NCI-H2081 (cell line): Measurements from ENCODE around the gene PLPP6.
"Not testable (repeated sequence)": the region's sequence is repeated elsewhere in the genome, so short reads cannot be mapped to it uniquely, and the experiment has no call there.

Source experiments
- DNase-seq, 2 experiments: peaks; one replicate each; lab custom pipeline; 2025; lab: John Stamatoyannopoulos, UW

Gene PLPP6

DNA sequence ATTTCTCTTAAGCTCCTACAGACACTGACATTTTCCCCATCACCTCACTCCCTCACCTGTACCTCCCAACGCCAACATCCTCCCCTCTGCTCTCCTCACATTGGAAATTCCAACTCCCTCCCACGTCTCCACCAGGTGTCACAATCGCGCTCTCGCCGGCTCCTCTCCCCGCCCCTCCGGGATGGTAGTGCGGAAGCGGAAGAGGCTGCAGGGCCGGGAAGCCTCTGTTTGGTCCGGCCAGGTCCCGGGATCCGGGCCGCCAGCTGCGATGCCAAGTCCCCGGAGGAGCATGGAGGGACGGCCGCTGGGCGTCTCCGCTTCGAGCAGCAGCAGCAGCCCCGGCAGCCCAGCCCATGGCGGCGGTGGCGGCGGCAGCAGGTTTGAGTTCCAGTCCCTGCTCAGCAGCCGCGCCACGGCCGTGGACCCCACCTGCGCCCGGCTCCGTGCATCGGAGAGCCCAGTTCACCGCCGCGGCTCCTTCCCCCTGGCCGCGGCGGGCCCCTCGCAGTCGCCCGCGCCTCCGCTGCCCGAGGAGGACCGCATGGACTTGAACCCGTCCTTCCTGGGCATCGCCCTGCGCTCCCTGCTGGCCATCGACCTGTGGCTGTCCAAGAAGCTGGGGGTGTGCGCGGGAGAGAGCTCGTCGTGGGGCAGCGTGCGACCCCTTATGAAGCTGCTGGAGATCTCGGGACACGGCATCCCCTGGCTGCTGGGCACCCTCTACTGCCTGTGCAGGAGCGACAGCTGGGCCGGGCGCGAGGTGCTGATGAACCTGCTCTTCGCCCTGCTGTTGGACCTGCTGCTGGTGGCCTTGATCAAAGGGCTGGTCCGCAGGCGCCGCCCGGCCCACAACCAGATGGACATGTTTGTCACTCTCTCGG, at the start of gene PLPP6:
TSS of gene PLPP6 (plus strand) at position 187 of the 881 bp plus-strand sequence. CDS start at position 269, 82 bp downstream.
- DNase-seq = peak; percentile 97

DNA sequence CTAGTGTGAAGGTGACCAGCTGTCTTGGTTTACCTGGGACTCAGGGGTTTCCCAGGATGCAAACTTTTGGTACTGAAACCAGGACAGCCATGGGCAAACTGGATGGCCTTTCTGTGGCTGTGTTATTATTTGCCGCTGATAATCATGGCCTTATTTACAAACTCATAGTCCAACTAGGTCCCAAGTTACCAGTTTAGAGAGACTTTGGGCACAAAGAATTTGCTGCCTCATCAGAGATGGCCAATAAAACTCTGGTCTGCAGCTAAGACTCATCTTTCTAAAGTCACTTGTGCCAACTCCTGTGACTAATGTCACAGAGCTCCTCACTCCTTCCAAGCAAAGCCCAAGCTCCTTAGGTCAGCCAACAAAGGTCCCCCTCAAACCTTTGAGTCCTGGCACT, 47.5 kb upstream of the PLPP6 start:
- no peak for DNase-seq

DNA sequence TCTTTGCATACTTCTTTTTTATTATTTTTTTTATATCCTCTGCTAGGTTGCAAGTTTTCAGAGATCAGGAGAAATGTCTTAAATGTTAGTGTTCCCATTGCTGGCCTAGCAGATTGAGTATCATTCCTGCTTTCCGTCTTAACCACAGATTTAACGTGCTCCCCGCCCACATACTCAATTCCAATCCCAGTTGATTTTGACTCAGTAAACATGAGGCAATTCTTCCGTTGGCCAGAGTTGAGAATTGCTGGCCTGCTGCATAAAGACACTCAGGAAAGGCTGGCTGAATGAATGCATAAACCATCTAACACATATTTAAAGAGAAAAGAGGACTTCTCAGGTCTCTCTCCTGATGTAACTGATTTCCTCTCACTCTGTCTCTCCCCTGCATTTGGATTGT, 46.8 kb upstream of the PLPP6 start:
- DNase-seq = no peak

DNA sequence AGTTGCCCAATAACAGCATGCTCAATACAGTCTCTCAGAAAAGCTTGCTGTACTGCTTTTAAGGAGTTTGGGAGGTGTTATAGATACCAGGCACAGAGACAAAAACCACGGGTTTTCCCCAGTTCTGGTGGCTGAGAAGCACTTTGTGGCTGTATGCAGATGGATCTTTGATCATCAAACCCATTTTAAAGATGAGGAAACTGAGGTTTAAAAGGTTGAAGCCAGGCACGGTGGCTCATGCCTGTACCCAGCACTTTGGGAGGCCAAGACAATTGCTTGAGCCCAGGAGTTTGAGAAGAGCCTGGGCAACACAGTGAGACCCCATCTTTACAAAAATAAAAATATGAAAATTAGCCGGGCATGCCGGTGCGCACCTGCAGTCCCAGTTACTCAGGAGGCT, 46.3 kb upstream of the PLPP6 start:
- DNase-seq = no peak

DNA sequence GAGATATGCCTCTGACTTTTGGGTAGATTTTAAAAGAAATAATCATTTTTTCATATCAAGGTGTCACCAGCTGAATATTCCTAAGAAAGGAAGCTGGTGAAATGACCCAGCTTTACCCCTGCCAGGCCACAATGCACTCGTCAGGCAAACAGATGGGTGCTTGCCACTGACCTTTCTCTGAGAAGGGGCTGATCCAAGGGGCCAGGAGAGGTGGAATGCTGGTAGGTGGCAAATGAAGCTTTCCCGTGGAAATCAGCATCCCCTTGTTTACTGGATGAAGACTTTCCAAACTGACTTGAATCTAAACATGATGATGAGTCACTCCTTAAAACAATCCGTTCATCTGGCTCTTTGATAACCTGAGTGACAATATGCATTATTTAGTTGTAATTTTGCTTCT, 44.3 kb upstream of the PLPP6 start:
- no peak for DNase-seq

DNA sequence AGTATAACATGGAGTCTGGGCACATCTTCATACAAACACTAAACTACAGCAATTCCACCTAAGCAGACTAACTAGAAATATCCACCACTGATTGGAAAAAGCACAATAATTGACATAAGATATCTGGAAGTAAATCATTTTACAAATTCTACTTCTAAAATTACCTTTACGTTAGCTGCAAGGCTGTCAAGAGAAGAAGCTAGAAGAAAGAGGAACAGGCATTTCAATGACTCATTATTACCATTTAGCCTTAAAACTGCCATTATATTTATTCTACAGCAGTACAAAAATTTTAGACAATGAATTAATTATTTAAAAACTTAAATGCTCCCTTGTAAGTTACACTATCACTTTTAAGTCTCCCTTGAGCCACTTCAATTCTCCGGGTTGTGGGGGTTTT, 43.4 kb upstream of the PLPP6 start:
- DNase-seq = no peak

DNA sequence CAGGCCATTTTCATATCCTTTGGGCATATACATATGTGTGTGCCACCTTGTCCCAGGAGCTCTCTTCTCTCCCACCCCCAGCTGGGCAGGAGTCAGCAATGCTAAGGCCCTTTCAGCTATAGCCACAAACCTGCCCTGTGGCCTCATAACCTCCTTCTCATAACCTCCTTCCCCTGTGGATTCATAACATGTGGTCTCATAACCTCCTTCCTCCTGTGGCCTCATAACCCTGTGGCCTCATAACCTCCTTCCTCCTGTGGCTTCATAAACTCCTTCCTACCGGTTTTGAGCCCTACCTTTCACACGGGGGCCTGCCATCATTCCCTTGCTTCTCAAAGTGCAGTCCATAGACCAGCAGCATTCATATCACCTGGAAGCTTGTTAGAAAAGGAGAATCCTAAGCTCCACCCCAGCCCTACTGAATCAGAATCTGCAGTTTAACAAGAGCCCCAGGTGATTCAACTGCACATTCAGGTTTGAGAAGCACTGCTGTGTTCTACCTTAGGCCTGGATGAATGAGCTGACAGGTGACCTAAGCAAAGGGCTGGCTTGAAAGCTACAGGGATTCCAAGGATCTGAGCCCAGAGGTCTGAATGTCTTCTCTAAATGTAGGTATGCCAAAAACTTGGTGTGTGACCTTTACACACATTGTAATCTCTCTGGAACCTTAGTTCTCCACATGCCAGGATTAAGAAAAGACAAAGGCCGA, 41.9 kb upstream of the PLPP6 start:
- no peak for DNase-seq

DNA sequence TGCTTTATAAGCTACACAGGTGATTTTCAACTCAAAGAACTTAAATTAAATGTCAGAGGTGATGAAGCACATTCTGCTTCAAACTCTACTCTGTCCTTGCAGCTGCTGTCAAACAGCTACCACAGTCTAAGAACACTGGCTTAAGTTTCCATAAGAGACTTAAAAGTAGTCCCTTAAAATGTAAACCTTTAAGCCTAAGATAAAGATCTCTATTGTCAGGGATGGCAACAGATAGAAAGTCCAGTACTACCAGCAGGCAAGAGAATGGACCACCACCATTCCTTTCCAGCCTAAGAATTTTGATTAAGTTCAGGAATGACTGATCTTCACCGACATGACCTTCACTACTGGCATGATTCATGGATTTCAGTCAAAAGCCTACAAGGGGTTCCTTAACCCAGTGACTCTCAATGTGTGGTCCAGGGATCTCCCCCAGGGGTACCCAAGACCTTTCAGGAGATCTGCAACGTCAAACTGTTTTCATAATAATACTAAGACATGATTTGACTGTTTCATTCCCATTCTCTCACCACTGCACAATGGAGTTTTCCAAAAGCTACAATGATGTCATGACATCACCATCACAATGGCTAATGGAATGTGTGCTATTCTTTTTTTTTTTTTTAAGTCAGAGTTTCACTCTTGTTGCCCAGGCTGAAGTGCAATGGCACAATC, 41.1 kb upstream of the PLPP6 start:
- no peak for DNase-seq

DNA sequence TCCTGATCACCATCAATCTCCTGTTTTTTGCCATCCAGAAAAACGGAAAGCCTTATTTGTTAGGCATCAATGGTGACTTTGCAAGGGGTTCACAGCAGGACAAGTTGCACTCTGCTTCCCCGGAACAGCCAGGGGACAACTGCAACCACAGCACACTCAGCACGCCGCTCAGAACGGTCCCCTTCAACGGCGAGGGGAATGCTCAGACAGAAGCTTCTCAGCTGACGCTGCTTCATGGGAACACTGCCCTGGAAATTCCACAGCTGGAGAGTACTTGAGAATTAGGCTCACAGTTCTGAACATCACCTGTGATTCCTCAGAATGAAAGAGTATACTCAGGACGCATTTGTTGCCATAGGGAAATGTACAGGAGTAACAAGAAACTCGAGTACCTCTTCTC, 40.1 kb upstream of the PLPP6 start:
- DNase-seq = no peak

DNA sequence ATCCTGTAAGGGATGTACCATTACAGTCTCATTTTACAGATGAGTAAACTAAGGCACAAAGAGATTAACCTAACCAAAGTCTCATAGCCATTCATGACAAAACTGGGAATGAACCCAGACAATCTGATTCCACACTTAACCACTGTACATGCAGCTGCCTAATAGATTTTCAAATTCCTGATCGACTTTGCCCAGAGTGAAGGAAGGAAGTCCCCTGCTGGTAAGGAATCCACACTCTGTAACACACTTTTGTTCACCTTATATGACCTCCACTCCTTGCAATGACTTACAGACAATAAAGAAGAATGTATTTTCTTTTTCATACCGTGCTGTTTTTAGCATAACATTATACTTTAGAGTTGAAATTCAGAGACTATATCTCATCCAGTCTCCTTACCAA, 31.3 kb upstream of the PLPP6 start:
- no peak for DNase-seq

DNA sequence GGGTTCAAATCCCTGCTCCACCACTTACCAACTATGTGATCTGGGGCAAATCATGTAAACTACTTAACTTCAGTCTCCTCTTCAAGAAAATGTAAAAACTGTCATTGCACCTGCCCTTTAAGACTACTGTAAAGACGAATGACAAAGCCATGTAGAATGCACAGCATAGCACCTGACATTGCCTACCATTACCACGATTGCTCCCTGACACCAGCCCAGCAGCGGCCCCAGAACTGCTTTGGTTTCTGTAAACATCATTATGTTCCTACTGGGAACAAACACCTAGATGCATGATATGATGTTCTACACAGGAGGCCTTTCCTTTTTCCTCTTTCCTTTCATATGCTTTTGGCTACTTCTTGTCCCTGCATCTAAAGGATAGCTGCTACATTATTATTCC, 23.1 kb upstream of the PLPP6 start:
- peak; percentile 3 to 50 for DNase-seq

DNA sequence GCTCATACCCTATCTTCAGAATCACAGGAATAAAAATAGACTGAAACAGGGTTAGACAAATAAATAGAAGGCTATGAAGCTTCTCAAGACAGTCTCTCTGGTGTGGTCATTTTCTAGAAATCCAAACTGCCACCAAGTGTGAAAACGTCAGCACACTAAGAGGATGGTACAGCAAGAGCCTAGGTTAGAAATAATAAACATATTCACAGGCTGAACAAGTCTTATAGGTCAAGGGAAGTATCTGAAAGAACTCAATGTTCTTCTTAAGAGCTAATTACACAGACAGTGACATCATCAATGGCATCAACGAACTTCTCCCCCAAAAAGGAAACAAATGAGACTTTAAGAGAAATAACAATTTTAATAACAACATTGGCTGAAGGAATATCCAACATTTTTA, 22.7 kb upstream of the PLPP6 start:
- DNase-seq = no peak

DNA sequence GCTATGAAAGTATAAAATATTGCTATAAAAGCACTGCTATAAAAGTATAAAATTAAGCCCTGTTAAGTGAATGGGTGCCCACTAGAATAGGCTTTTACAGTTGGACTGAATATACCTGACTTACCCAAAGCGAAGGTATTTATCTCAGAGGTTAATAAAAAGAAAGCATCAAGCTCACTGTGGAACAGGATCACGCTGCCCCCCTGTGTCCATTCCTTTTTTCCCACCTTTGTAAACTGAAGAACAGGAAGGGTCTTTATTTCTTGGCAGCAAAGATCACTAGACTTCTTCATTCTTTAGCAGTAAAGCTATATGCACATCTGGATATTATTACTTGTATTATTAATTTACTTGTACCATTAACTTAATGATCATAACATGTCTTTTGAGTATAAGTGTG, 22.1 kb upstream of the PLPP6 start:
- peak; percentile 38 to 60 for DNase-seq

DNA sequence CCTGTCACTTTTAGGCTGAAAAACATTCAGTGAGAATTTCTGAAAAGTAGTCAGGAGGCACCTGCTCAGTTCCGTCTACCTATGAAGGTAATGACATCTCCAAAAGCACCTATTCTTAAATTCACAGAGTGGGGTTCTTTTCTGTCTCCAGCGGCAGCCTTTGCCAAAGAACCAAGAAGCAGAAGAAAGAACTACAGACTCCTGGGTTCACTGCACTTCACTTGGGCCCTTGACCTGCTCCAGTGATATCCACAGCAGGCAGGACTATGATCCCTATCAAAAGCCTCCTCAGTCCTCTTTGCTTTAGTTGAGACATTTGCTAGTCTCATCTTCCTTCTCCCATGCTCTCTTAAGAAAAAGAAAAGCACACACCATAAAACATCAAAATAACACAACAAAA, 19.7 kb upstream of the PLPP6 start:
- no peak for DNase-seq

DNA sequence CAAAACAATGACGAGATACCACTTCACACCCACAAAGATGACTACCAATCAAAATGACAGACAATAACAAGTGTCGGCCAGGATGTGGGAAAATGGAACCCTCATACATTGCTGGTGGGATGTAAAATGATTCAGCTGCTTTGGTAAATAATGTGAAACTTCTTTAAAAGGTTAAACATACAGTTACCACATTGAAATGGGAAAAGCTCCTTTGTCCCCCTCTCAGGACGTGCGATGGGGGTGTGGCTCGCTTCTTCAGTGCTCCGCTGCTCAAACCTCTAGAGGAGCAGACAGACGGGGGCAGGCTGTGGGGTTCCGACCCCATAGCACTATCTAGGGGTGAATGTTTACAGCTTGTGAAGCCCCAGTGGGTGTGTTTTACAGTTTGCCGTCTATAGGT, 8.0 kb upstream of the PLPP6 start:
- no peak for DNase-seq

DNA sequence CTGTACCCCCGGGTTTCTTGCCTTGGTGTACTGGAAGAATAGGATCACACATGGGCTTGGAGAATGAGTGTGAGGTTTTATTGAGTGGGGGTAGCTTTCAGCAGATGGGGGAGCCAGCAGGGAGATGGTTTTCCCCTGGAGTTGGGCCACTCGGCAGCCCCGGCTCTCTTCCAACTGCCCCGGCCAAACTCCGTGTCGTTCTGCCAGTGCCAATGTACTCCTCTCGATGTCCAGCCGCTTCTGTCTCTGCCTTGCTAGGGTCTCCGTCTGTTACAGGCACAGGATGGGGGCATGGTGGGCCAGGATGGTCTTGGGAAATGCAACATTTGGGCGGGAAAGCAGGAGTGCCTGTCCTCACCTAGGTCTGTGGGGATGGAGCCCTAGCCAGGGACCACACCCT, 7.6 kb upstream of the PLPP6 start:
- DNase-seq = no peak

DNA sequence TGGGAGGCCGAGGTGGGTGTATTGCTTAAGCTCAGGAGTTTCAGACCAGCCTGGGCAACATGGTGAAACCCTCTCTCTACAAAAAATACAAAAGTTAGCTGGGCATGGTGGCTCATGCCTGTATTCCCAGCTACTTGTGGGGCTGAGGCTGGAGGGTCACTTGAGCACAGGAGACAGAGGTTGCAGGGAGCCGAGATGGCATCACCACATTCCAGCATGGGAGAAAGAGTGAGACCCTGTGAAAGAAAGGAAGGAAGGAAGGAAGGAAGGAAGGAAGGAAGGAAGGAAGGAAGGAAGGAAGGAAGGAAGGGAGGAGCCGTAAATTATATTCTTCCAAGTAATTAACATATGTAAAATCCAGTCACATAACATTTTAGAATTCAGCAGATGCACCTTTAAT, 5.9 kb upstream of the PLPP6 start:
- not testable (repeated sequence) for DNase-seq

DNA sequence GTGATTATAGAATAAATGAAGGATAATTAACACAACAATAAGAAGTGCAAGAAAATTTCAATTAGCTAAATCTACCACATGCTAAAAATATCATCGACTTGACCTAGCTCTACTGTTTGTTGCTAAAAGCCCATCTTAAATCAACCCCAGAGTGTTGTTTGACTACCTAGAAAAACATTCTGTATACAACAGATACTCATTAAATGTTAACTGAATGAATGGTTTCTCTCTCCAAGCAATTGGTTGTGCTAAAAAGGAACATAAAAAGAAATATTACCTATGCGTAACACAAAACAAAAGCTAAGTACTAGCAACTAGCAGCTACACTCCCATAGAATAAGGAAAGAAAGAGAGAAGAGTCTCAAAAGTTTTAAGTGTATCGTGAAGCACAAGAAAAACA, 5.5 kb upstream of the PLPP6 start:
- no peak for DNase-seq

DNA sequence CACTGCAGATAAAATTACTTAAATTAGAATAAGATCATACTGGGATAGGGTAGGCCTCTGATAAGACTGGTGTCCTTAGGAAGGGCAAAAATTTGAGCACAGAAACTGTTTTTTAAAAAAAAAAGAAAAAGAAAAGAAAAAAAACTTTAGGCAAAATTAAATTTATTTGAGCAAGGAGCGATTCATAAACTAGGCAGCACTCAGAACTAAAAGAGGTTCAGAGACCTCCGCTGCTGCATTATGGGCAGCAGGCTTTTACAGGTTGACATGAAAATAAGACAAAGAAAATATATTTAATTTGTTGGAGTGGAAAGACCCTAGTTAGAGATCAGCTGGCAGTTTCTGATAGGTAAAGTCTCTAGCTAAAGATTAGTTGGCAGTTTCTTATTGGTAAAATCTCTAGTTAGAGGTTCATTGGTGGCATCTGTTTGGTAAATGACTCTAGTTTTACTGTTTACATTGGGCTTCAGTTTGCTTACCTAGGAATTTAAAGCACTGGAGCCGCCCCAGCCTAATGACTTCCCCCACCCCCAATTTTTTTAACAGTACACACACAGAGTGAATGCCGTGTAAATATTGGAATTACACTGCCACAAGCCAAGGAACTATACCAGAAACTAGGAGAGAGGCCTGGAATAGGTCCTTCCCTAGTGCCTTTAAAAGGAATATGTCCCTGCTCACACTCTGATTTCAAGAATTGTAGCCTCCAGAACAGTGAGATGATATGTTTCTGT, 4.5 kb upstream of the PLPP6 start:
- DNase-seq = peak; percentile 4 to 57

DNA sequence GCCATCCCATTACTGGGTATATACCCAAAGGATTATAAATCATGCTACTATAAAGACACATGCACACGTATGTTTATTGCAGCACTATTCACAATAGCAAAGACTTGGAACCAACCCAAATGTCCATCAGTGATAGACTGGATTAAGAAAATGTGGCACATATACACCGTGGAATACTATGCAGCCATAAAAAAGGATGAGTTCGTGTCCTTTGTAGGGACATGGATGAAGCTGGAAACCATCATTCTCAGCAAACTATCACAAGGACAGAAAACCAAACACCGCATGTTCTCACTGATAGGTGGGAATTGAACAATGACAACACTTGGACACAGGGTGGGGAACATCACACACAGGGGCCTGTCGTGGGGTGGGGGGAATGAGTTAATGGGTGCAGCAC, 1.4 kb upstream of the PLPP6 start:
- DNase-seq = not testable (repeated sequence)

DNA sequence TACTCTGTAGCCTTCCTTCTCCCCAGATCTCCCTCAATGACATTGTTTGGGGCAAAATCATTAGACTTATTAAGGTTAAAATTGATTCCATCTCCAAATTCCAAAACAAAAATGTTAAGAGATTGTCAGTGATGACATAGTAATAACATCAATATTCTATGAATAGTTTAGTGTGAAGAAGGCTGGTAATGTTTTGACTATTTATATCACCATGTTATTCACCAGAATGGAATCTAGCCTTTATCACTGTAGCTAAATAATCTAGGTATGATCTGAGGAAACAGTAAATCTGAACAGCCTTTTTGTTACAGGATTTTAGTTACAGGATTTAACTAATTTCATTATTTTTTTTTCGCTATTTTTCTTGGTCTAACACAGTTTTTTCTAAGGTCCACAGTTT, 929 bp upstream of the PLPP6 start:
- DNase-seq = no peak

DNA sequence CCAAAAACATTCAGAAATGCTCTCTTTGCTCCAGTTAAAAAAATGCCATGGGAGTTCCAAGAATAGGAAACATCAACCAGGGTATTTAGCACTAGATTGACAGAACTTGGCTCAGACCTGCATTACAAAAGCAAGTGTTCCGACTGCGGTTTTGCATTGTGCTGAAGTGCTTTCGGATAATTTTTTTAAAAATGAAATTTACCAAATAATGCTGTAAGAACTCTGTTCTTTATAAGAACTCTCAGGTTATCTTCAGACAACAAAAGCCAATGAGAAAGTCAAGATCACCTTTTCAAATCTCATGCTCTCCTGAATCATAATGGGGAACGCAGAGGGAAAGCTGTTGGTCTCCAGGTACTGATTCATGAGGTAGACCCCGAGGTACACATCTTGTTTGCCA, 483 bp upstream of the PLPP6 start:
- DNase-seq = no peak
